HG02763 (cell line): Measurements from ENCODE around the gene GGT6.
"Not testable (repeated sequence)": the region's sequence is repeated elsewhere in the genome, so short reads cannot be mapped to it uniquely, and the experiment has no call there.

Source experiments
- ATAC-seq: cut with Tn5 transposase; IDR thresholded peaks from one replicate; pipeline ENCODE4 v1.9.1; 2021; ENCODE audit warnings: mild to moderate bottlenecking, moderate library complexity; ENCODE audit not compliant: unreplicated experiment

Gene GGT6

DNA sequence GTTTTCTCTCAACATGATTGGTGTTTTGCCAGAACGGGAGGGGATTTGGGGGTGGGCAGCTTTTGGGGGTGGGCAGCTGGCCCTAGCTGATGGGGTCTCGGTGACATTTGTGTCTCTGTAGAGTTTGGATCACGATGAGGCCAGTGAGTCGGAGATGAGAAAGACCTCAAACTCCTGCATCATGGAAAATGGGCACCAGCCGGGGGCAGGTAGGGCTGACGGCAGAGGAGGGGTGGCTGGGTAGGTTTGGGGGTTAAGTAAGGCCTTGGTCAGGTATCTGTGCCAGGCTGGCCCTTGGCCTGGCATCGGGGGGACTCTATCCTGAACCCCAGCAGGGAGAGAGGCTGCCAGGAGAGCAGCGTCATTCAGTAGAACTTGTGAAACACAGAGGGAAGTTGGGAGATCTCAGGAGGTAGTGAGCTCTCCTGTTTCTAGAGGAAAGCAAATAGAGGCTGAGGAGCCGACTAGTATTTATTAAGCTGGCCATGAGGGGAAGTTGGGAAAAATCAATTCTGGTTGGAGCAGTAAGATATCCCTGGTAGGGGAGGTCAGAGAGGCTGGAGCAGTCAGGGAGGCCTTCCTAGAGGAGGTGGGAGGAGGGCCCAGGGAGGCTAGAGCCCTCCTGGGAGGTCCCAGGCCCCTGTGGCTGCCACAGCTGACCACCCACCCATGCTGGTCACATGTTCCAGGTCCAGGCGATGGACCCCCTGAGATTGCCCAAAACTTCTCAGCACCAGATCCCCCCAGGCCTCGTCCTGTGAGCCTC lies 32.0 kb upstream of the GGT6 start:
- no peak for ATAC-seq

DNA sequence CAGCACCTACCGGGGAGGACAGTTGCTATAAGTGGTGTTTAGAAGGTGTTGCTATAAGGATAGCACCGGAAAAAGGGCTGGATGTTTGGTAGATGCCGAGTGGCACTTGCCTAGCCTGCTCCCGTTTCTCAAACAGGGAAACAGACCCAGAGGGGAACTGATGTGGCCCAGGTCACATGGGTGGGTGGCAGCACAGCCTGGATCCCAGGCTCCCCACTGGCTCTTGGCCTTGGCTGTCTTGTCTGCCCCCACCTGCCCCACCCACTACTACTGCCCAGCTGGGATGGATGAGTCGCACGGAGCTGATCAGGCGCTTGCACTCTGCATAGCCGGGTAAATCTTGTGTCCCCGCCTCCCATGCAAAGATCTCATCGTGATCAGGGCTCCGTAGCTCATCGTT lies 31.2 kb upstream of the GGT6 start:
- ATAC-seq: no peak

DNA sequence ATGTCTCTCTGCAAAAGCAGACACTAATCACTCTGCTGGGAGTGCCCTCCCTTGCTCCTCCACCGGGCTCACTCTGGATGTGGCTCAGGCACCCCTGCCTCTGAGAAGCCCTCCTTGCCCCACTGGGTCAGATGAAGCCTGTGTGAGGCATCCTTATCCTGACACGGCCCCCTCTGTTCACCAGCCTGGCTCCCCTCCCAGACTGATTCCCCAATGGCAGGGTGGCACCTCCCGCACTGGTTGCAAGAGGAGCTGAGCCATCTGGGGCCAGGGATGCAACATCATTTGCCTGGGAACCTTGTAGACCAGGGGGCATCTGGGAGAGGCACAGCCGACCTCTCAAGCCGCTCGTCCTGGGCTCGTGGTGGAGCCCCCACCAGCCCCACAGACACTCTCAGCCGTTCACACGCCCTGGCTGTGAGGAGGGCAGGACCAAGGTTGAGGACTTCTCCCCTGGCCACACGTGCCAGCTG lies 30.6 kb upstream of the GGT6 start:
- ATAC-seq: no peak

DNA sequence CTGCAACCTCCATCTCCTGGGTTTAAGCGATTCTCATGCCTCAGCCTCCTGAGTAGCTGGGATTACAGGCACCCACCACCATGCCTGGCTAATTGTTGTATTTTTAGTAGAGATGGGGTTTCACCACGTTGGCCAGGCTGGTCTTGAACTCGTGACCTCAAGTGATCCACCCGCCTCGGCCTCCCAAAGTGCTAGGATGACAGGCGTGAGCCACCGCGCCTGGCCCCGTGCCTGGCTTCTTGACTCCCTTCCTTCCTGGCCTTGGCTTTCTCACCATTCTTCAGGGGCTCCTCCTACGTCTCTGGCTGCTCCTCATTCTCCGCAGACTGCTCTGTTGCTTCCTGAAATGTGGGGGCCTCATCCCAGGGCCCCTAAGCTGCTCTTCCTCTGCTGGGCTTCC lies 29.7 kb upstream of the GGT6 start:
- ATAC-seq: not testable (repeated sequence)

DNA sequence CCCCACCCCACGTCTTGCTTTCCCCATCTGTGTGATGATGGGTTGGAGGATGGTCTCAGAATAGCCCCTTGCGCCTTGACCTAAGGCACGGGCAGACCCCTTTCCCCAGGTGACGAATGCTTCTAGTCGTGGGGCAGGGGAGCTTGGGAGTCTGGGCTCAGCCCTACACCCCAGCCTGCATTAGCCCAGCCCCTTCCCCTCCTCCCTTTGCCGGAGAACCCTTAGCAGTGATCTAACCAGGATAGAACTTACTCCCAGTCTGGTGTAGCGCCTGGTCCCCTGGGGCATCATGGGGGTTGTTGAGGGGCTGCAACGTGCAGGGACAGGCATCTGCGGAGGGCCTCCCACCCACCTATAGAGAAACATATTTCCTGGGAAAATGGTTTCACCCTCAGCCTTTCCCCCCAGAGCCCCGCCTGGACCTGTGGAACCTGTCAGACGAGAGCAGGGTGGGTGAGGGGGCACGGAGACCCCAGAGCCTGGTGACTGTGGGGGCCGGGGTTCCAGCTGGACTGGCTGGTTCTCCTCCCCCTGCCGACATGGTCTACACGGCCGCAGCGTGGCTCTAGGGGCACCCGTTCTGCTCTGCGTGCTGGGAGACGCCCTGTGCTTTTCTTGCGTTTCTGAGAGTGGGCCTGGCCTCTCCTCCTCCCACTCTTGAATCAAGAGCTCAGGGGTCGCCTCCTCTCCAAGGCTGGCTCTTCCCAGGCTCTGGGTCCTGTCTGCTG lies 28.7 kb upstream of the GGT6 start:
- no peak for ATAC-seq

DNA sequence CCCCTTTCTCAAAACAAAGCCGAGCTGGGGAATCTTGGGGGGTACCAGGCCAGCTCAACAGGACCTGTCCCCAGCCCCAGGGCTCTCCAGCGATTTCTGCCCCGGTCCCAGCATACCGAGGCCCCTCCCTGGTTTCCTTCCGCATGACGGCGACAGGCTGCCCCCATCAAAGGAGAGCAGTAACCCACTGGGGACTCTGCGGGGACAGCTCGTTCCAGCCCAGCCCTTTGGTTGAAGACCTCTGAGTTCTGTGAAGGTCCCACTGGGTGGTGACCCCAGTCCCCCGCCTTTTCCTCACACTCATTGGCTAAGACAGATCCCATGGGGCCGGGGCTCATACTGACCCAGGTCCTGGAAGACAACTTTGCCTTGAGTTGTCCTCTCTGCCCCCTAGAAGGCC lies 28.0 kb upstream of the GGT6 start:
- ATAC-seq: no peak

DNA sequence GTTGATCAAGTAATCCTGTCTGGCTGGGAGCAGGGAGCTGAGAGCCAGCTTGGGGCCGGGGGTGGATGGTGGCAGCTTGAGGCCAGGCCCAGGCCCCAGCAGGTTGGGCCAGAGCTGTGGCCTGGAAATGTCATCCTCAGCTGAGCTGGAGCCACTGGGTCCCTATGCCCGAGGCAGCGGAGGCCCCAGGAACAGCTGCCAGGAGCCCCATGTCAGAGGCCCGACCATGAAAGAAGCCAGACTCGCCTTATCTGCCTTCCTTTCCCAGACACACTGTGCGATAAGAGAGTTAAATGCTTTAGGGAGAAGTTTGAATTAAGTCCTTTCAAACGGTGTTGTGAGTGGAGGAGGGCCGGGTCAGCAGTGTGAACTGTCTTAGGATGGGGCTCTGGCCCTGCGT lies 27.4 kb upstream of the GGT6 start:
- ATAC-seq: no peak

DNA sequence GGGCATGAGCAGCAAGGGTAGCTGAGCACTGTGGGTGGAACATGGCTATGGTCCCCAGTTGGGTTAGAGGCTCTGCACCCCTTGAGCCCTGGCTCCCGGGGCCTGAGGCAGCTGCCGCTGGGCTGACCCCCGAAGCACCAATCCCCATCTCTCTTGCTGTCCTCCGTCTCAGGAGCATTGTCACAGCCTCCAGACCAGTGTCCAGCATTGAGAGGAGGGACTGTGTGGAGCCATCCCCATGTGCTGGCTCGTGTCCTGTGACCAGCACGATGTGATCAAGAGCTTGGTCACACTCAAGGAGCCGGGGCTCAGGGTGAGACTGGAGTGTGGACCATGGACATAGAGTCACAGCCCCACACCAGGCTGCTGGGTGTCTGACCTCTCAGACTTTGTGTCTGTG lies 26.8 kb upstream of the GGT6 start:
- ATAC-seq: no peak

DNA sequence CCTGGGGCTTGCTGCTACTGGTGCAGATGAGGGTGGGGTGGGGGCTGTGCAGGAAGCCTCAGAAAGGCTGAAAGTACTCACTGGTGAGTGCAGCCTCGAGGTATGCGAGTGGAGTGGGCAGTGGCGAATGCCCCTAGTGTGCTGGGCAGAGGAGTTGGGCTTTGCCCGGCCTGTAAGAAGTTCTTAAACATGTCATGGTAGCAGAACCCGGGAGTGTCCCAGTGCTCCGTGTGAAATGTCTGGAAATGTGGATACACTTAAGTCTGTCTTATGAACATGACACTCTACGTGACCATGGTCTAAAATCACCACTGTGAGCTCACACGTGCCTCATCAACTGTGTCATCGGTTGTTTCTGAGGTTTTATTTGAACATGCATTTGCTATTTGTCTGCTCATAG lies 25.7 kb upstream of the GGT6 start:
- no peak for ATAC-seq

DNA sequence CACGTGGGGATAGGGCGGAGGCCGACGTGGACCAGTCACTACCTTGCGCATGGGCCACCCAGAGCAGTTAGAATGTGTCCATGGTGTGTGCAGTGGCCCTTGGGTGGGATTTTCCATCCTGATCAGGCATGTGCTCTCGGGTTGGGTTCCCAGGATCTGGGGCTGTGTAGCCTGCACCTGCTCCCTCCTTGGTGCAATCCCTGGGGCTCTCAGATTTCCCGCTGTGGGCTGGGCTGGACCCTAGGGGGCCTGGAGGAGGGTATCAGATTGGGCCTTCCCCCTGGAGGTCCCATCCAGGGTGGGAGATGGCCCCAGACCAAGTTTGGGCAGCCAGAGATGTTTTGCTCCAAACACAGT lies 25.2 kb upstream of the GGT6 start:
- no peak for ATAC-seq

DNA sequence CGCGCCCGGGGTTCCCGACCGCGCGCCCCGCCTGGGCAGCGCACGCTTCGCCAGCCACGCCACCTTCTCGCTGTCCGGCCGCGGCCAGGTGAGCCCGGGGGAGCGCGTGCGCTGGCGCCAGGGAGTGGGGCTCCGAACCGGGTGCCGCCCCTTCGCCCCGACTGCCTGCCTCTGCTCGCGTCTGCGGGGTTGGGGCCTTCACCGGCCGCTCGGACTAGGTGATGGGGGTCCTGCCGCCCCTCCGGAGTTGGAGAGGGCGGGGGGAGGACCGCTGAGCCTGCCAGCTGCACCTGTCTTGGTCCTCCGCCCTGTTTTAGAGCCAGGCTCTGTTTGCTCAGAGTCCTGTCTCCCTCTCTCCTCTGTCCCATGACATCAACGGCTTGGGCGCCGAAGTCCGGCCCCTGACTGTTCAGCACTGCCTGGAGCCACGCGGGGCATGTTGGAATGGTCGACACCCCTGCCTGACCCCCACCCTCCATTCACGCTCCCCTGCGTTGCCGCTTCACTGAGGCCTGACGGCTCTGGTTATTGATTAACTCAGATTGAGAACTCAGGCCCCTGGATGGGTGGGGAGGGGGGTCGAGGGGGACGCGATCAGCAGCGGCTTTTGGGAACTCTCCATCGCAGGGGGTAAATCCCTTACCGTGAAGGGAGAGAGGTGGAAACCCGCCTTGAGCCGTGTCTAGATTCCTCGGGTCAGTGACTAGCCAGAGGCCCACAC lies 24.7 kb upstream of the GGT6 start:
- no peak for ATAC-seq

DNA sequence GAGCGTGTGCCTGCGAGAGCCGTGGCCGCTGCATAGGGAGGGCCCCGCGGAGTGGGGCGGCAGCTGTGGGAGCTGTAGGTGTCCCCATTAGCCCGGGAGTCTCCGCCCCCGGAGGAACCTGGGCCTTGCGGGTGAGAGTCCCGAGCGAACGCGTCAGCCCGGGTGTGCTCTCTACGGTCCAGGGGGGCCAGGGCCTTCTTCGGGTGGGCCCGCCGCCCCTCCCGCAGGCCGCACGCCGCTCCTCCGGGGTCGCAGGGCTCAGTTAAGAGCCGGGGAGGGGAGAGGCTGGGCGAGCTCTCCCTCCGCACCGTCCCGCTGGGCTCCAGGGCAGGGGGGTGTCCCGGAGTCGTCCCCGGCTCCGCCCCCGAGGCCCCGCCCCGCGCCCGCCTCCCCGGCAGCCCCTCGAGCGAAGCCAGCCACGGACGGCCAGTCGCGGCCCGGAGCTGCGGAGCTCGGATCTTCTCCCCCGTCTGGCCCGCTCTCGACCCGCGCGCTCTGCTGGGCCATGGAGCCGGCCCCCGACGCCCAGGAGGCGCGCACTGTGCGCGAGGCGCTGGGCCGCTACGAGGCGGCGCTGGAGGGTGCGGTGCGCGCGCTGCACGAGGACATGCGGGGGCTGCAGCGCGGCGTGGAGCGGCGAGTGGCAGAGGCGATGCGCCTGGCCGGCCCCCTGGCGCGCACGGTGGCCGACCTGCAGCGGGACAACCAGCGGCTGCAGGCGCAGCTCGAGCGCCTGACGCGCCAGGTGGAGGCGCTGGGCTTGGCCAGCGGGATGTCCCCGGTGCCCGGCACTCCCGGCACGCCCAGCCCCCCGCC lies 23.9 kb upstream of the GGT6 start, which contains the start of gene SMTNL2:
TSS of gene SMTNL2 (plus strand) at position 429 of the 816 bp plus-strand sequence. CDS start at position 506, 77 bp downstream.
- no peak for ATAC-seq

DNA sequence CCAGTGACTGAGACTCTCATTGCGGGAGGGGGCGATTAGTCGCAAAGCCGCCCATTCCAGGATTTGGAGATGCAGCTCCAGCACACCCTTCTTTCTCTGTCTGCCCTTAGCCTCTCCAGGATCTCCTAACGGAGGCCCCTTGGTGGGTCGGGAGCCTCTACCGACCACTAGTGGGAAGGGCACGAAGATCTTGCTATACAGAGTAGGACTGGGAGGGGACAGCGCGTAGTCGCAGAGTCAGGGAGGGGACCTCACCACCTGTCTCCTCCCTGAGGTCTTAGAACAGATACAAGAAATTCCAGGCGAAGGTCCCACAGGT lies 23.4 kb upstream of the GGT6 start:
- no peak for ATAC-seq

DNA sequence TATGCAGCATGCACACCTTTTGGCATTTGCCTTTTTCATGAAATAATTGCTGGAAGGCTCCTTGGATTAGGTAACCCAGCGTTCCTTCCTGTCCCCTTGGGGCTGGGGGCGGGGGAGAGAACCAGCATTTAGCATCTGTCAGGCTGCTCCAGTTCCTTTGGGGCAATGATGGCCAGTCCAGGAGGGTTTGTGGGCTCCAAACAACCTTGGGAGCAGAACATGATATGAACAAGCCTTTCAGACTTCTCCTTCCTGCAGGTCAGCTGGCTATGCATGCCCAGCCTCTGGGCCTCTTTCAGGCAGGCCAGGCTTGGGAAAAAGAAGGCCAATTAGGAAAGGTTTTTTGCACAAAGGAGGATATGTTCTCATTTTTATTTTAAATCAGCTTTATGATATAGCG lies 22.8 kb upstream of the GGT6 start:
- ATAC-seq: no peak

DNA sequence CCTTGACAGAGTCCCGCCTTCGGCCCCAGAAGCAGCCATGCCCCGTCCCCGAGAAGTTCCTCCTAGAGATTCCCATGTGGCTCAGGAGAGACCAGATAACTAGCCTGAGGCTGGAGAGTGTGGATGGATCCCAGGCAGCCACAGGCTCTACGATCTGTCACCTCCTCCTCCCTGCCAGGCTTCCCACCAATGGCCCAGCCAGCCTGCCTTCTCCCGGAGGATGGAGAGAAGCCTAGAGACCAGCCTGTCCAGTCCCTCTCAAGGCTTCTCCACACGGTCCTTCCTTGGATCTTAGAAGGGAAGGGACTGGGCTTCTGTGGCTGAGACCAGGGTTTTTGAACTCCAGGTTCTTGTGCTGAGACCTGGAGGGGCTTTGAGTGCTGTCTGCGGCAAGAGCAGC lies 22.3 kb upstream of the GGT6 start:
- ATAC-seq: no peak

DNA sequence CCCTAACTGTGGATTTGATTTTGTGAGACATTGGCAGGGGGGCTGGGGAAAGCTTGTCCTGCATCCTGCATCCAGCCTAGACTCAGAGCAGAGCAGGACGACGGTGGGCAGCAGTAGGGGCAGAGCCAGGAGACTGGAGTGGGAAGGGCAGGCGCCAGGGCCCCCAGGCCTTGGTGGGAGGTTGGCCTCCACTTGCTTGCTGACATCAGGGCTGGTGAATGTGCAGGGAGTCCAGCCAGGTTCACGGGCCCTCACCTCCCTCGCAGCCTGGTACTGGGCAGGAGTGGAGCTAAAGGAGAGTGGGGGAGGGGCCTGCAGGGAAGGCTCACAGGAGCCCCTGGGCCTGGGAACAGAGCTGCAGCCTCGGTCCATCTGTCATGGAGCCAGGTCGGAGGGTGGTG lies 21.7 kb upstream of the GGT6 start:
- ATAC-seq: no peak

DNA sequence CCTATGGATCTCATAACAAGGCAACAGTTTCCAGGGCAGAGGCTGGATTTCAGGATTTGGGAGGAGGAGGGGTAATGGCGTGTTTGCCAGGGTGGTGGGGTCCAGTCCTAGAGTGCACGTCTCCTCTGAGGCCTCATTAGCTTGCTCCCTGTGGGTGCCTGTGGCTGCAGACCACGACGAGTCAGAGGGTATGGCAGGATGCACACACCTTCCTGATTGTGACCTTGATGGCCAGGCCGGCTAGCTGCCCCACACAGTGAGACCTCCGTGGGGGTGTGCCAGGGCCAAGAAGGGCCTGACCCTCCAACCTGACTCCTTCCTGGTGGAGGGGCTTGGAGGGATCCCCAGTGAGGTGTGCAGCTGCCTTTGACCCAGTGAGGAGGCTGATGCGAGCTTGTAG lies 19.9 kb upstream of the GGT6 start:
- ATAC-seq: no peak

DNA sequence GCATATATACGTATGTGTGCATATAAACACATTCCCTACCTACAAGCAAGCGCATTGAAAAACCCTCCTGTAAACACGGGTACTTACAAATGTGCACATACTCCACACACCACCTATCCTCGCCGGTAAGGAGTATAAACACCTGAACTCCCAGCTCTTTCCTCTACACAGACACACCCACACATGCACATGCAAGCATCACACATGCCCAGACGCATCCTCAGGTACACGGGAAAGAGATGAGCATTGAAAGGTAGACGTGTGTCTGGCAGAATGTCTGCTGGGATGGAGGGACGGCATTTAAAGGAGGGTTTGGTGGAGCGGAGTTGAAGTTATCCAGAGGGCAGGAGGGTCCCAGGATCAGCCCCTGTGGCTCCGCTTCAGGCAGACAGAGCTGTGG lies 19.3 kb upstream of the GGT6 start:
- ATAC-seq: no peak

DNA sequence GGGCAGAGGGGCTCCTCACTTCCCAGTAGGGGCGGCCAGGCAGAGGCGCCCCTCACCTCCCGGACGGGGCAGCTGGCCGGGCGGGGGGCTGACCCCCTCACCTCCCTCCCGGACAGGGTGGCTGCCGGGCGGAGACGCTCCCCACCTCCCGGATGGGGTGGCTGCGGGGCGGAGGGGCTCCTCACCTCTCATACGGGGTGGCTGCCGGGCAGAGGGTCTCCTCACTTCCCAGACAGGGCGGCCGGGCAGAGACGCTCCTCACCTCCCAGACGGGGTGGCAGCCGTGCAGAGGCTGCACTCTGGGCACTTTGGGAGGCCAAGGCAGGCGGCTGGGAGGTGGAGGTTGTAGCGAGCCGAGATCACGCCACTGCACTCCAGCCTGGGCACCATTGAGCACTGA lies 18.0 kb upstream of the GGT6 start:
- ATAC-seq: not testable (repeated sequence)

DNA sequence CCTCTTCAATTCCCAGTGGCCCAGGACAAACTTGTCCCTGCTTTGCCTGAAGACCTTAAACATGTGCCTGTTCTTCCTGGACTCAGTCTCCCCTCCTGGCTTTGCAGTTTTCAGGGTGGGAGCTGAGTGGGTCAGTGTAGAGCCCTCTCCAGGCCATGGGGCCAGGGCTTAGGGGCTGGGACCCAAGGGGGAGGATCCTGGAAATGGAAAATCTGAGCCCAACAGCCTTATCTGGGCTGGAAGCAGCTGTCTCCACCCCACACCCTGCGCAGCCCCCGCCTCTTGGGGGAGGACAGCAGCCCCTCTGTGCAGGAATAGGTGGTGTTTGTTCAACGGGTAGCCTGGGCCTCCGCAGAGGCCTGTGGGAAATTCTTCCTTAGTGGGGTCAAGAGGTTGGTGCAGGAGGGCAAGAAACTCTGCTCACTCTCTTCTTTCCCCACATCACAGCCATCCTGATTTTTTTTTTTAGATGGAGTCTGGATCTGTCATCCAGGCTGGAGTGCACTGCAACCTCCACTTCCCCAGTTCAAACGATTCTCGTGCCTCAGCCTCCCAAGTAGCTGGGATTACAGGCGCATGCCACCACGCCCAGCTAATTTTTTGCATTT lies 17.1 kb upstream of the GGT6 start:
- ATAC-seq: no peak
